ENCODE measurements around the gene PLEKHA4. TPM values are rescaled to one million over a fixed set of nuclear protein-coding genes. Genes with fewer than 3 reads are reported as not detected.

PLEKHA4 gene
- total RNA-seq, 4 donors from 2014 or later: 2.8 to 5.1 (median 5.0) TPM

GRCh38 chr19:48867746-48868113 is 687 bp downstream of the PLEKHA4 start:
- no peak for DNase-seq (ENCODE audit: low spot score in 2 of 2)
- H3K9me3 ChIP-seq: no peaks in the 10 kb centered on the region
- no peak for TF ChIP-seq CTCF (IDR thresholded peaks at IDR 0.05)
- no peak for TF ChIP-seq POLR2A (IDR thresholded peaks at IDR 0.05)
- TF ChIP-seq POLR2AphosphoS5 (IDR thresholded peaks at IDR 0.05): no peak
- TF ChIP-seq EP300 (IDR thresholded peaks at IDR 0.05): no peak
- H3K27me3 ChIP-seq: no peaks in the 10 kb centered on the region
- H3K4me1 ChIP-seq: peaks cover 29% of the 10 kb centered on the region
- peak overlapping the region; percentile 80 for H3K27ac ChIP-seq
- peak overlapping the region; percentile 40 for H3K4me3 ChIP-seq
- H3K36me3 ChIP-seq: peaks cover 4% of the 10 kb centered on the region
- 13% methylated on average over 3 of the region's 7 CpGs for WGBS

GRCh38 chr19:48867123-48867745 is 1.2 kb downstream of the PLEKHA4 start:
- peak overlapping the region; percentile 40 for H3K4me3 ChIP-seq
- H3K9me3 ChIP-seq: no peaks in the 10 kb centered on the region
- H3K27ac ChIP-seq: peak overlapping the region; percentile 80
- DNase-seq (ENCODE audit: low spot score in 2 of 2): no peak
- 50% methylated on average over 13 of the region's 14 CpGs for WGBS
- TF ChIP-seq EP300 (IDR thresholded peaks at IDR 0.05): no peak
- TF ChIP-seq POLR2A (IDR thresholded peaks at IDR 0.05): no peak
- no peak for TF ChIP-seq POLR2AphosphoS5 (IDR thresholded peaks at IDR 0.05)
- TF ChIP-seq CTCF (IDR thresholded peaks at IDR 0.05): no peak
- peaks cover 4% of the 10 kb centered on the region for H3K36me3 ChIP-seq
- H3K4me1 ChIP-seq: peaks cover 29% of the 10 kb centered on the region
- H3K27me3 ChIP-seq: no peaks in the 10 kb centered on the region

- no peak for DNase-seq (ENCODE audit: low spot score in 2 of 2)
- H3K4me3 ChIP-seq: no peak overlapping the region
- no peaks in the 10 kb centered on the region for H3K9me3 ChIP-seq
- 69% methylated on average over 4 of the region's 6 CpGs for WGBS
- H3K36me3 ChIP-seq: peaks cover 4% of the 10 kb centered on the region
- H3K4me1 ChIP-seq: peaks cover 26% of the 10 kb centered on the region
- H3K27ac ChIP-seq: no peak overlapping the region
- TF ChIP-seq POLR2A (IDR thresholded peaks at IDR 0.05) (no peak), POLR2AphosphoS5 (IDR thresholded peaks at IDR 0.05) (no peak), EP300 (IDR thresholded peaks at IDR 0.05) (no peak), CTCF (IDR thresholded peaks at IDR 0.05) (no peak)
- H3K27me3 ChIP-seq: no peaks in the 10 kb centered on the region
These were observed 1.7 kb downstream of the PLEKHA4 start for GRCh38 chr19:48866692-48867091.

GRCh38 chr19:48862827-48863226 is 5.6 kb downstream of the PLEKHA4 start:
- Histone ChIP-seq H3K4me1 (peaks cover 14% of the 10 kb centered on the region), H3K36me3 (peaks cover 16% of the 10 kb centered on the region), H3K27me3 (no peaks in the 10 kb centered on the region), H3K4me3 (no peak overlapping the region), H3K27ac (no peak overlapping the region), H3K9me3 (no peaks in the 10 kb centered on the region)
- WGBS: 71% methylated on average over 7 of the region's 7 CpGs
- DNase-seq (ENCODE audit: low spot score in 2 of 2): no peak
- no peak for TF ChIP-seq POLR2AphosphoS5 (IDR thresholded peaks at IDR 0.05)
- TF ChIP-seq CTCF (IDR thresholded peaks at IDR 0.05): no peak
- TF ChIP-seq POLR2A (IDR thresholded peaks at IDR 0.05): no peak
- no peak for TF ChIP-seq EP300 (IDR thresholded peaks at IDR 0.05)

GRCh38 chr19:48861313-48861712 is 7.1 kb downstream of the PLEKHA4 start:
- no peak for TF ChIP-seq POLR2A (IDR thresholded peaks at IDR 0.05)
- Histone ChIP-seq H3K4me3 (no peak overlapping the region), H3K27ac (no peak overlapping the region), H3K9me3 (no peaks in the 10 kb centered on the region), H3K36me3 (peaks cover 16% of the 10 kb centered on the region), H3K27me3 (no peaks in the 10 kb centered on the region), H3K4me1 (no peaks in the 10 kb centered on the region)
- WGBS: 88% methylated on average over 18 of the region's 18 CpGs
- DNase-seq (ENCODE audit: low spot score in 2 of 2): no peak

Data from suprapubic skin (tissue), 4 donors.